ENCODE measurements around the gene SHROOM3.

GRCh38 chr4:76751612-76752343 lies 316.7 kb downstream of the SHROOM3 start:
- no peak for TF ChIP-seq ZFP36 (IDR thresholded peaks at IDR 0.05; ENCODE audit: borderline replicate concordance, low read depth, low read length, partially characterized antibody)
- no peak for TF ChIP-seq PHB2 (IDR thresholded peaks at IDR 0.05; ENCODE audit: partially characterized antibody)
- TF ChIP-seq ZNF792 (CRISPR knock-in tag; IDR thresholded peaks at IDR 0.05) = no peak
- TF ChIP-seq, protein P1, sequence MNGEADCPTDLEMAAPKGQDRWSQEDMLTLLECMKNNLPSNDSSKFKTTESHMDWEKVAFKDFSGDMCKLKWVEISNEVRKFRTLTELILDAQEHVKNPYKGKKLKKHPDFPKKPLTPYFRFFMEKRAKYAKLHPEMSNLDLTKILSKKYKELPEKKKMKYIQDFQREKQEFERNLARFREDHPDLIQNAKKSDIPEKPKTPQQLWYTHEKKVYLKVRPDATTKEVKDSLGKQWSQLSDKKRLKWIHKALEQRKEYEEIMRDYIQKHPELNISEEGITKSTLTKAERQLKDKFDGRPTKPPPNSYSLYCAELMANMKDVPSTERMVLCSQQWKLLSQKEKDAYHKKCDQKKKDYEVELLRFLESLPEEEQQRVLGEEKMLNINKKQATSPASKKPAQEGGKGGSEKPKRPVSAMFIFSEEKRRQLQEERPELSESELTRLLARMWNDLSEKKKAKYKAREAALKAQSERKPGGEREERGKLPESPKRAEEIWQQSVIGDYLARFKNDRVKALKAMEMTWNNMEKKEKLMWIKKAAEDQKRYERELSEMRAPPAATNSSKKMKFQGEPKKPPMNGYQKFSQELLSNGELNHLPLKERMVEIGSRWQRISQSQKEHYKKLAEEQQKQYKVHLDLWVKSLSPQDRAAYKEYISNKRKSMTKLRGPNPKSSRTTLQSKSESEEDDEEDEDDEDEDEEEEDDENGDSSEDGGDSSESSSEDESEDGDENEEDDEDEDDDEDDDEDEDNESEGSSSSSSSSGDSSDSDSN (CRISPR knock-in tag; IDR thresholded peaks at IDR 0.05) = no peak
- TF ChIP-seq EZH2 (conservative IDR thresholded peaks at IDR 0.05; ENCODE audit: low read depth, low read length) = no peak

Data from HepG2 (cell line).